ENCODE data around the gene PNPLA7. TPM values are rescaled to one million over a fixed set of nuclear protein-coding genes. Genes with fewer than 3 reads are reported as not detected.
A peak's percentile ranks its signal among the peaks of the same experiment; 100 is the strongest.

The PNPLA7 gene
- total and polyA plus RNA-seq, 10 donors: 5.1 to 22.7 (median 10.7) TPM

DNA sequence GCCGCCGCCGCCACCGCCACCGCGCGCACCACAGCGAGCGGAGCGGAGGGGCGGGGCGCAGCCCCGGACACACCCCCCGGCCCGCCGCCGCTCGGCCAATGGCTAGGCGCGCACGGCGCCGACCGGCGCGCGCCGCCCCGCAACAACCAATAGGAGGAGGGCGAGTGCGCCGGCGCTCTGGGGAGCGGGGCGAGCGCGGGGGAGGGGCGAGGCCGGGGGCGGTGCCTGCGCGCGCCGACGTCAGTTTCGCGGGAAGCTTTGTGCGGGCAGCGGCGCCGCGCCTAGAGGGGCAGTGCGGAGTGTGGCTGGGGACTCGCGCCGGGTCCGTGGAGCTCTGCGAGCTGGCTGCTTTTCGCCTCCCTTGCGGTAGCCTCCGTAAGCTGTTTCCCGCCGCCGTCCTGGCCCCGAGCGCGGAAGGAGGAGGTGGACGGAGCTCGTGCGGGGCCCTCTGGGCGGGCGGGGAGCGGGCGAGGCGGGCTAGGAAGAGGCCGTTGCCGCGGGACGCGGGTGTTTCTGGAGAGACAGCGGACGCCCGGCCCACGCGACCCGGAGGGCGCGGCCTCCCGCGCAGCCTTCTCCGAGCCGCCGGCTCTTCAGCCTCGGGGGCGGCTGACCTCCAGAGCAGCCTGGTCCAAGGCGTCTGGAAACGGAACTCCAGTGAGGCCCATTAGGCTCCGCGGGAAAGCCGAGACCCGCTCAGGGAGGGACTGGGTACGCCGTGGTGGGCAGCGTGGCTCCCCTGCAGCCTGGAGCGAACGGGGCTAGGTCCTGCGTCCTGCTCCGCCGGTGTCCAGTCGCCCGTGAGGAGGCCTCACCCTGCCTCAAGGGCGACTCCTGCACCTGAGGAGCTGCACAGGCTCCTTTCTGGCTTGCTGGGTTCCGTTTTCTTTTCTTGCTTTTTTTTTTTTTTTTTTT is 40.5 kb upstream of the PNPLA7 start, which contains the start of gene ZMYND19:
Gene ZMYND19 (minus strand): TSS at position 44 of the 915 bp plus-strand sequence. CDS start 249 bp downstream, outside the sequence.
- TF ChIP-seq, protein P1, sequence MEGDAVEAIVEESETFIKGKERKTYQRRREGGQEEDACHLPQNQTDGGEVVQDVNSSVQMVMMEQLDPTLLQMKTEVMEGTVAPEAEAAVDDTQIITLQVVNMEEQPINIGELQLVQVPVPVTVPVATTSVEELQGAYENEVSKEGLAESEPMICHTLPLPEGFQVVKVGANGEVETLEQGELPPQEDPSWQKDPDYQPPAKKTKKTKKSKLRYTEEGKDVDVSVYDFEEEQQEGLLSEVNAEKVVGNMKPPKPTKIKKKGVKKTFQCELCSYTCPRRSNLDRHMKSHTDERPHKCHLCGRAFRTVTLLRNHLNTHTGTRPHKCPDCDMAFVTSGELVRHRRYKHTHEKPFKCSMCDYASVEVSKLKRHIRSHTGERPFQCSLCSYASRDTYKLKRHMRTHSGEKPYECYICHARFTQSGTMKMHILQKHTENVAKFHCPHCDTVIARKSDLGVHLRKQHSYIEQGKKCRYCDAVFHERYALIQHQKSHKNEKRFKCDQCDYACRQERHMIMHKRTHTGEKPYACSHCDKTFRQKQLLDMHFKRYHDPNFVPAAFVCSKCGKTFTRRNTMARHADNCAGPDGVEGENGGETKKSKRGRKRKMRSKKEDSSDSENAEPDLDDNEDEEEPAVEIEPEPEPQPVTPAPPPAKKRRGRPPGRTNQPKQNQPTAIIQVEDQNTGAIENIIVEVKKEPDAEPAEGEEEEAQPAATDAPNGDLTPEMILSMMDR (IDR thresholded peaks at IDR 0.05 in 8 of 11, conservative IDR thresholded peaks at IDR 0.05 in 3 of 11): peak in 2 of 11 experiments; percentile 6 to 9
- TF ChIP-seq POLR2AphosphoS5 (IDR thresholded peaks at IDR 0.05): peak; percentile 64 to 80 (median 75)
- no peak for TF ChIP-seq POLR2A (IDR thresholded peaks at IDR 0.05)
- Histone ChIP-seq H3K4me1 (peaks cover 6 to 48% (median 26%) of the 10 kb centered on the region in 6 donors), H3K9me3 (no peaks in the 10 kb centered on the region), H3K27ac (peak within 1 kb of the TSS in 7 of 8 donors; percentile 29 to 86 (median 74)), H3K36me3 (peaks cover 0 to 28% (median 22%) of the 10 kb centered on the region in 6 donors), H3K27me3 (replicated peaks in 1 of 7) (no peaks in the 10 kb centered on the region), H3K4me3 (peak within 1 kb of the TSS; percentile 65 to 94 (median 92))
- intact Hi-C loops (cut with DNase I; ENCODE audit: low total_unique reads): no loop called here
- peak; percentile 95 for DNase-seq
- 0 to 2% (median 1%) methylated on average over 42 to 113 of the region's 113 CpGs for WGBS, 5 donors

DNA sequence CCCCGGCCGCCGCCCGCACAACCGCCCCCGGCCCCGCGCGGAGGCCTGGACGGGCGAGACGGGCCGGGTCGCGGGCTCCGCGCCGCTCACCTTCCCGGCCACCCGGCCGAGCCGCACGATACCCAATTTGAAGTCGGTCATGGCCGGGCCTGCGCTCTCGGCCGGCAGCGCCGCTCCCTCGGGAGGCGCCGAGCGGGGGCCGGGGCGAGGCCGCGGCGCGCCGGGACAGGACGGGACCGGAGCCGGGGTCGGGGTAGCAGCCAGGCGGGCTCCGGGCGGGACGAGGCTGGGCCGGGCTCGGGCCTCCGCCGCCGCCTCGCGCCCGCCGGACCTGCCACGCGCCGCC is 39.9 kb upstream of the PNPLA7 start:
- Histone ChIP-seq H3K4me1 (peaks cover 6 to 48% (median 26%) of the 10 kb centered on the region in 6 donors), H3K9me3 (no peaks in the 10 kb centered on the region), H3K27ac (peak overlapping the region in 3 of 8 donors; percentile 46 to 86 (median 51)), H3K27me3 (replicated peaks in 1 of 7) (no peaks in the 10 kb centered on the region), H3K36me3 (peaks cover 0 to 34% (median 23%) of the 10 kb centered on the region in 6 donors), H3K4me3 (peak overlapping the region; percentile 50 to 94 (median 74))
- intact Hi-C loops (cut with DNase I; ENCODE audit: low total_unique reads): no loop called here
- TF ChIP-seq POLR2A (IDR thresholded peaks at IDR 0.05) (no peak), POLR2AphosphoS5 (IDR thresholded peaks at IDR 0.05) (no peak)
- TF ChIP-seq, protein P1 (IDR thresholded peaks at IDR 0.05 in 8 of 11, conservative IDR thresholded peaks at IDR 0.05 in 3 of 11): no peak
- DNase-seq: no peak
- 0 to 2% (median 1%) methylated on average over 16 to 61 of the region's 61 CpGs for WGBS, 5 donors

DNA sequence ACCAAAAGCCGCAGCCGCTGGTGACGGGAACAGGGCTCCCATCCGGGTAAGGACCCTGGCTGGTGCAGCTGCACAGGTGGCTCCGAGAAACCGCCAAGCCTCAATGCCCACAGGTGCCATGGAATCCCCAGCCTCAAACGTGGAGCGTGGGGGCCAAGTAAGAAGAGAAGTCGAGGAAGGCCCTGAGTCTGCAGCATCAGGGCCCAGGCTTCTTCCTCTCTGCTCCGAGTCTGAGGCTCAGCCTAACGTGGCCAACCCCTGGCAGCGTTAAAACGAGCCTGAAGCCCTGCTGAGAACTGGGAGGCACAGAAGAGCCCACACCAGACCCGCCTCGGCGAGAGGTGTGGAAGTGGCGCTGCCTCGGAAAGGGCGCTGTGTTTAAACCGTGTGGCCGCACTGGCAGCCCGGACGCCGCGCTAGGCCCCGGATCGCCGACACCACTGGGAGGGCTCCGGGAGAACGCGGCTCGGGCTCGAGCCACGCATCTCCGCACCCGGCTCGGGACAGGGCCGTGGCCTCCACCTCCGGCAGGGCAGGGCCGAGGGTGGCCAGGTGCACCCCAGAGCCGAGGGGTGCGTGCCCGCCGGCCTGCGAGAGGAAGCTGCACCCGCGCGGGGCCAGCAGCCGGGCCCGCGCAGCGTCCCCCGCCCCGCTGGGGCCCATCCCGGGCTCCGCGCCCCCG is 39.4 kb upstream of the PNPLA7 start:
- no peak for DNase-seq
- peak overlapping the region in 3 of 8 donors; percentile 30 to 86 (median 51) for H3K27ac ChIP-seq
- intact Hi-C loops (cut with DNase I; ENCODE audit: low total_unique reads): no loop called here

More for the DNA sequence above, 39.4 kb upstream of the PNPLA7 start:
- peaks cover 0 to 40% (median 23%) of the 10 kb centered on the region in 6 donors for H3K36me3 ChIP-seq
- 9 to 29% (median 14%) methylated on average over 17 to 58 of the region's 58 CpGs for WGBS, 5 donors
- peaks cover 6 to 48% (median 26%) of the 10 kb centered on the region in 6 donors for H3K4me1 ChIP-seq
- TF ChIP-seq, protein P1 (IDR thresholded peaks at IDR 0.05 in 8 of 11, conservative IDR thresholded peaks at IDR 0.05 in 3 of 11): no peak
- TF ChIP-seq POLR2A (IDR thresholded peaks at IDR 0.05): no peak
- TF ChIP-seq POLR2AphosphoS5 (IDR thresholded peaks at IDR 0.05): peak in 1 of 3 donors; percentile 33
- no peaks in the 10 kb centered on the region for H3K27me3 ChIP-seq (replicated peaks in 1 of 7)
- peak overlapping the region; percentile 50 to 94 (median 74) for H3K4me3 ChIP-seq
- H3K9me3 ChIP-seq: no peaks in the 10 kb centered on the region

All from spleen (tissue), 11 donors.